ENCODE results near the gene MCOLN2.

The MCOLN2 gene

DNA sequence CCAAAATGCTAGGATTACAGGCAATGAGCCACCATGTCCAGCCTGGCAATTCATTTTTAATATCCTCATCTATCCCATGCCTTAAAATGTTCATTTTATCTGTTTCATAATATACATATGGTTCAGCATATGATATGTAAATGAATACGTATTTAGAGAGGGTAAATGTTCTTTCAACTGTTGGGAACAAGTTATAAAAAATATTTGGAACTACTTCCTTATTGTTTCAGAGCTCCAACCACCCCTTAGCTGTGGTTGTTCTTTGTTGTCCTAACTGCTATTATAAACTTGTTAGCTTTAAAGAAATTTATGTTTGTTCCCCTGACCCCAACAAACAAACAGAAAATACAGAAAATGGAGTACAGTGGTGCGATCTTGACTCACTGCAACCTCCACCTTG lies 14.5 kb downstream of the MCOLN2 start:
- no peak for ATAC-seq

- no peak for ATAC-seq
Observed at GRCh38 chr1:84975035-84975434, 21.9 kb downstream of the MCOLN2 start.

DNA sequence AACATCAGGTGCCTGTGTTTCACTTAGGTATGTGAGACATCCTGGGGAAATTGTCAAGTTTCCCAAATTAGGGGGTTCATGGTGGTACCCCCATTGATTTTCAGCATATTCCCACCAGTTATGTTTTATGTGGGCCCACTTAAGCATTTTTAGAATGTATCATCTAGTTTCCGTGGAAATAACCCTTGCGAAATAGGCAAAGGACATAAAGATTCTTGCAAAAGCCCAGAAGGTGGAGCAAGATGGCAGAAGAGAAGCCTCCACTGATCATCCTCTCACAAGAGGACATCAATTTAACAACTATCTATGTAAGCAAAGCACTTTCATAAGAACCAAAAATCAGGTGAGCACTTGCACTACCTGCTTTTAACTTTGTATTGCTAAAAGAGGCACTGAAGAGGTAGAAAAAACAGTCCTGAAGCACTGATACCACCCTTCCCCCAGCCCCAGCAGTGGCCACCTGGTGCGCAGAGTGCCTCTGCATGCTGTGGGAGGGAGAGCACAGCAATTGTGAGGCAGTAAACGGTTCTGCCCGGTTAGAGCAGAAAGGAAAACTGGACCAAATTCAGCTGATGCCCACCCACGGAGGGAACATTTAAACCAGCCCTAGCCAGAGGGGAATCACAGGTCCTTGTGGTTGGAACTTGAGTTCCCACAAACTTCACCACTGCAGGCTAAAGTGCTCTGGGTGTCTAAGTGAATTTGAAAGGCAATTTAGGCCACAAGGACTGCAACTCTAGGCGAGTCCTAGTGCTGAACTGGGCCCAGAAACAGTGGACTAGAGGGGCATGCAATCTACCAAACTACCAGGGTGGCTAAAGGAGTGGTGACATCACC lies 23.2 kb downstream of the MCOLN2 start:
- ATAC-seq = no peak

DNA sequence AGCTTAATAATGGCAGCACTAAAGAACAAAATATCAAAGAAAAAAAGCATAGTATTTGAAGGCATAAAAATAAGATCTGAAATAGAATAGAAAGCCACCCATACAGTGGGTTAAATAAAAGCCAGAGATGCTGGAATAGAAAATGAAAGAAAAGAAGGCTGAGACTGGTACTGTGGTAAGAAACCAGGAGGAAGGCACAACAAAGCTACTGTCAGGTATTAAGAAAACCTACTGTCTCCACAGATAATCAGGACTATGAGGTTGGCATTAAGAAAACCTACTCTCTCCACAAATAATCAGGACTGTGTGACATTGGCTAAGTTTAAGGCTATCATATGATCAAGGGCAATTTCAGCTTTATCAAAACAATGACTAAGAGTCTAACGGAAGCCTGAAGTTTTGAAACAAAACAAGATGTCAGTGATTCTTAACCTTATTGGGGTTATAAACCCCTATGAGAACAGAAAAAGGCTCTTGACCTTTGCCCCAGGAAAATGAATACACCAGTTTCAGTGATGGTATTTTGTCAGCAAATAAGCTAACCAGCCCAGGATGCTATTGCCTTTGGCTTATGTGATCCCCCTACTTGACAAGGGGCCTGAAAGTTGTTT lies 24.4 kb downstream of the MCOLN2 start:
- ATAC-seq = peak in 1 of 2 donors; percentile 19

- no peak for ATAC-seq
Observed at GRCh38 chr1:84971957-84972356, 25.0 kb downstream of the MCOLN2 start.

GRCh38 chr1:84969489-84970250 lies 27.2 kb downstream of the MCOLN2 start:
- peak; percentile 62 to 66 for ATAC-seq

DNA sequence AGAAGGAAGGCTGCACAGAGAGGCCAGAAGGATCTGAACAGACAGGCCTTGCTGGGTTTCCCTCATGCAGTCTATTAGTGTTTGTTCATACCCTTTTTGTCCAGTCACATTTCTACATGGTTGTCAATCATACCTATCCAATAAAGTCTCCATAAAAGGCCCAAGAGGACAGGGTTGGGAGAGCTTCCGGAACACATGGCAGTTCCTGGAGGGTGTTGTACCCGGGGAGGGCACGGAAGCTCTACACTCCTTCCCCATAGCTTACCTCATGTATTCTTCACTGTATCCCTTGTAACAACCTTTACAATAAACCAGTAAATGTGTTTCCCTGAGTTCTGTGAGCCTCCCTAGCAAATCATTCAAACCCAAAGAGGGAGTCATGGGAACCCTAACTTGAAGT lies 28.0 kb downstream of the MCOLN2 start:
- ATAC-seq = no peak

DNA sequence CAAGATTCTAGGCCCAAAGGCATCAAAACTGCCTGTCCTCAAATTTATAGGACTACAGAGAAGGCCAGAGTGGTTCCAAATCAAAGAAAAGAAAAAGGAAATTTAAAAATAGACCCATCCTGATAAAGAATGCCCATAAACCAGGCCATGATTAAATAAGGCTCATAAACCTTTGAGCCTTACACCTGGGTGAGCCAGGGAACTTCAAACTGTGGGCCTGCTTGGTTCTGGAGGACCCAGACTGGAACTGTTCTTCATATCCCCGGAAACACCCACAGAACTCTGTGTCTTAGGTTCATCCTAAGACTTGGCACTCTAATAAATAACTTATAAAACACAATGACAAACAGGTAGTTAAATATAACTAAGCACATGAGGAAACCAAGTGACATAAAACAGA lies 28.8 kb downstream of the MCOLN2 start:
- ATAC-seq = no peak

GRCh38 chr1:84967666-84968065 lies 29.2 kb downstream of the MCOLN2 start:
- no peak for ATAC-seq

GRCh38 chr1:84963021-84963420 lies 33.9 kb downstream of the MCOLN2 start:
- no peak for ATAC-seq

DNA sequence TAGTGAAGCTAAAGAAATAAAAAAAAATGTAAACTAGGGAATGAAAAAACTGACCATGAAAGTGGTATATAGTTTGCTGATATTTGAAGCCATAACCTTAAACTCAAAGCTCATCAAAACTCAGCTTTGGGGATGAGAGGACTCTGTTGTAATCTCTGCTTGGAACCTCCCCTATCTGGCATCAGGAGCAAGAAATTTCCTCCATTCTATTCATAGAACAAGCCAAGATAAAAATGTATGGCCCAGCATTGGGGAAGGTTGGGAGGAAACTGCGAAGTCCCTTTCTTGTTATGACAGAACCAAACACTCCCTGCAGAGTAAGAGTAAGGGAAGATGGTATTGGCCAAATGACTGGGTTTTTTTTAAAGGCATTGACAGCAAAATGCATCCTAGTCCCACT lies 35.6 kb downstream of the MCOLN2 start:
- ATAC-seq = no peak

DNA sequence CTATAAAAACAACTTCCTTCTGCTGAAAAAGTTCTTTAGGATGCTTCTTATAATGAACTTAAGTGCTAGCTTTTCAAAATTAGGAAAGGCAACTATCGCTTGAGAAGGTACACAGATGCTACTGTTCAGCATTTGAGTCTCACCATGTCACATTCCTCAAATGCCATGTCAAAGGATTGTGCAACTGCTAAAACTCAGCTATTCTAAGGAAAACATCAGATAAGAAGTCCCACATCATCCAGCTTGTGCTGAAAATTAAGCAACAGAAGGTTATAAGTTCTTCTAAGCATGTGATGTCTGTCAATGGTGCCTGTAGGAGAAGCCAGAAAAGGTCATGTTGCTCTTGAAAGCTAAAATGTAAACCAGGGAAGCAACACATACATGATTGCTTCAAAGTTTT lies 36.5 kb downstream of the MCOLN2 start:
- no peak for ATAC-seq

GRCh38 chr1:84959294-84959693 lies 37.6 kb downstream of the MCOLN2 start:
- ATAC-seq = peak; percentile 93 to 95

GRCh38 chr1:84957966-84958365 lies 38.9 kb downstream of the MCOLN2 start:
- no peak for ATAC-seq

- no peak for ATAC-seq
Observed at GRCh38 chr1:84956655-84957054, 40.3 kb downstream of the MCOLN2 start.

DNA sequence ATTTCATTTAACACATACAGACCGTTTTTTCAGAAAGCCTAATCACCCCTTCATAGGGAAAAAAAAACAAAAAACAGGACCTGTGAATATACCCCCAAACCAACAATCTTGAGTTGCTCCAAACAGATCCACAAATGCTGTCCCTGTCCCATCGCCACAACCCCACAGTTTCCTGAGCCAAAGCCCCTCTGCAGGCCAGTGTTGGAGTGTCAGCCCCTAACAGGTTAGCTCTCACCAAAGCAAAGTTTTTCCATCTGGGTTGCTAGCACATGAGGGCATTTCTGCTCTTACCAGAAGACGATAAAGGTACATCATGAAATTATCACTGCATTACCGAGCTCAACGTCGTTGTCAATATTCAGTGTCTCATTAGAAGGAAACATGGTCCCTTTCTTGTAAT lies 40.8 kb downstream of the MCOLN2 start:
- no peak for ATAC-seq

DNA sequence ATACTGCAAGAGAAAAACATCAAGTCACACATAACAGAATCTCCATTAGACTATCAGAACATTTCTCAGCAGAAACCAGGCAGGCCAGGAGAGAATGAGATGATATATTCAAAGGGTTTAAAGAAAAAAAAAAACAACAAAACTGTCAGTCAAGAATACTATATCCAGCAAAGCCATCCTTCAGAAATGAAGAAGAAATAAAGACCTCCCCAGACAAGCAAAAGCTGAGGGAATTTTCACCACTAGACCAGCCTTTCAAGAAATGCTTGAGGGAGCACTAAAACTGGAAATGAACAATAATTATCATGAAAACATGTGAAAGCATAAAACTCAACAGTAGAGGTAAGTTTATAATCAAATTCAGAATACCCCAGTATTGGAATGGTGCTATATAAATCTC lies 47.2 kb downstream of the MCOLN2 start:
- ATAC-seq = no peak

DNA sequence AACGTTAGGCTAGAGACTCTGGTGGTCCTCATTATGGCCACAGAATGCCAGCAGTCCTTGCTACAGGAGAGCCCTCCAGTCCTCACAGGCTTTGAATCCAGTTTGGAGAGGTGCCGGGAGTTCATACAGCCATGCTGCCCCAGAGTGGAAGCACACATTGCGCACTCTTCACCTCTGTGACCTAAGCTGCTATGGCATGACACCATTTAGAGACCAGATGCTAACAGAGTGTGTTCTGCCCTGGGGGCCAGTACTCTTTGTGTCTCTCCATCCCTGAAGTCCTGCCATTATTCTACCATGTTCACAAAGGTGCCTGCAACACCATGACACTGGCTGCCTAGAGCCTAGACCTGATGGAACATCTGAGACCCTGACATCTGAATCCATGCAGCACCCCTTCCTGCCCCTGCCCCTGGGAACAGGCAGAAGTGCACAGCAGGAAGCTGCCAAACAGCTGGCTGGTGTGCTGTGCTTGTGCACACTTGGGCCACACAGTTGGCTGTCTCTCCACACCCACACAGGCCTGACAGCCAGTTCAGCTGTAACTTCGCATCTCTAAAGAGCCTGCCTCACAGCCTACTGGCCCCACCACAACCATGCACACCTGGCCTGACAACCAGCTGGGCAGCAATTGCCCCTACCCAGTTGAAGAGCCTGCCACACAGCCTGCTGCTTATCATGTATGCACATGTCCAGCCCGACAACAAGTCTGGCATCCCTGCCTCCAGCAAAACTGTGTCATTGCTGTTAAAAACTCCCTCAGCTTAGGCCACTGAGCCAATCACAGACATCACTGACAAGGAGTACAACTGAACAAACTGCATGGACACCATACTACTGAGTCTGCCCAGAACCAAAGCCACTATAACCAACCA lies 49.1 kb downstream of the MCOLN2 start:
- ATAC-seq = no peak

GRCh38 chr1:84946631-84947030 lies 50.3 kb downstream of the MCOLN2 start:
- no peak for ATAC-seq

GRCh38 chr1:84944767-84945486 lies 52.0 kb downstream of the MCOLN2 start:
- ATAC-seq = peak; percentile 93 to 94

GRCh38 chr1:84941843-84942242 lies 55.1 kb downstream of the MCOLN2 start:
- no peak for ATAC-seq

DNA sequence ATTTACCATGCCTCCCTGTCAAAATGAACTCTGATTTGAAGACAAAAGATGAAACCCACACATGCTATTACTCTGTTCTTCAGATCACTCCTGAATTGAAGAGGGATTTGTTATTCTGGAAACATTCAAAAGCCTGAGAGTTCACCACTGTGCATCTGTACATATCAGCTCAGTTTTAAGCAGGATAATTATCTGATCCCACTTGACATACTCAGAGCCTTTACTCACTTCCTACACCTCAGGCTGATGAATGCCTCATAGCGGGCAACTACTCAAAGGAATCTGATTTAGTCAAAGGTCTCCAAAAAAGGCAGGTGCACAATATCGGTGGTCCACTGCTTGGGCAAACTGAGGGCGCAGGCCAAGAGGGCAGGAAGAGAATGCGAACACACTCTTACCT lies 56.4 kb downstream of the MCOLN2 start:
- no peak for ATAC-seq

Data from activated CD4-positive, CD25-positive, alpha-beta regulatory T cell treated with anti-CD3 and anti-CD28 coated beads, Interleukin-2, amount 50 U/mL, for 24 hours (primary cell).